ENCODE data around the gene NEK7. TPM values are rescaled to one million over a fixed set of nuclear protein-coding genes. Genes with fewer than 3 reads are reported as not detected.

Gene NEK7
- total and polyA plus RNA-seq, 9 of the 15 experiments (the other 6 are each of a cell fraction or from before 2014, with no cell fraction given): 8.5 to 37.3 (median 27.7) TPM

GRCh38 chr1:198135366-198135765 is 21.4 kb upstream of the NEK7 start:
- Histone ChIP-seq H2AFZ (ENCODE audit: low read depth, low read length) (peak overlapping the region; percentile 61; the same call in 1 of the 2 replicates), H3K27me3 (ENCODE audit: control insufficient read depth in 2 of 2, insufficient read depth in 2 of 2, low read length in 2 of 2) (no peaks in the 10 kb centered on the region), H3K9me3 (replicated peaks; ENCODE audit: control insufficient read depth, insufficient read depth, low read depth, low read length) (no peaks in the 10 kb centered on the region), H3K4me2 (ENCODE audit: insufficient read depth, low read length) (no peak overlapping the region), H3K9ac (ENCODE audit: insufficient read depth in 1 of 2, low read depth in 2 of 2, low read length in 2 of 2) (no peak overlapping the region), H3K4me1 (replicated peaks in 1 of 2; ENCODE audit: control insufficient read depth in 2 of 2, insufficient read depth in 2 of 2, low read length in 2 of 2) (no peaks in the 10 kb centered on the region), H3K9me1 (ENCODE audit: control insufficient read depth, insufficient read depth, low read length) (no peaks in the 10 kb centered on the region), H3K4me3 (no peak overlapping the region), H3K36me3 (ENCODE audit: control insufficient read depth, insufficient read depth, low read length) (no peaks in the 10 kb centered on the region), H3K27ac (ENCODE audit: extremely low read depth, low read depth, low read length) (no peak overlapping the region), H3K79me2 (ENCODE audit: control insufficient read depth, insufficient read depth, low read length) (no peaks in the 10 kb centered on the region), H4K20me1 (replicated peaks; ENCODE audit: control insufficient read depth, insufficient read depth, low read length) (no peaks in the 10 kb centered on the region)
- BruUV-seq (replicated peaks): no TSS peak
- intact Hi-C loops (cut with micrococcal nuclease) (no loop called here), in situ Hi-C loops (cut with MboI) (no loop called here)
- CTCF ChIA-PET (ENCODE audit: low intra/inter-chr PET ratio): no interaction called here
- no peak for FAIRE-seq
- ATAC-seq: no peak
- WGBS (ENCODE audit: insufficient coverage, low coverage, missing lambda C conversion rate): 8% methylated on average over 1 of the region's 1 CpG
- TF ChIP-seq ZNF511 (CRISPR knock-in tag; IDR thresholded peaks at IDR 0.05) (no peak), CAMTA2 (CRISPR knock-in tag; conservative IDR thresholded peaks at IDR 0.05) (no peak), TAF9B (IDR thresholded peaks at IDR 0.05; ENCODE audit: partially characterized antibody) (no peak), ZNF407 (IDR thresholded peaks at IDR 0.05; ENCODE audit: low read depth) (no peak), ZNF184 (CRISPR knock-in tag; IDR thresholded peaks at IDR 0.05) (no peak), ILK (tag; IDR thresholded peaks at IDR 0.05; ENCODE audit: borderline replicate concordance, low read depth) (no peak), NR1H2 (CRISPR knock-in tag; IDR thresholded peaks at IDR 0.05) (no peak), MBD2 (IDR thresholded peaks at IDR 0.05; ENCODE audit: borderline replicate concordance, low read depth) (no peak), SIN3B (IDR thresholded peaks at IDR 0.05; ENCODE audit: low read depth) (no peak), PTTG1 (tag; IDR thresholded peaks at IDR 0.05; ENCODE audit: low read depth) (no peak), HDAC8 (tag; IDR thresholded peaks at IDR 0.05) (no peak), HNRNPUL1 (IDR thresholded peaks at IDR 0.05; ENCODE audit: low read length) (no peak), TSC22D4 (tag; IDR thresholded peaks at IDR 0.05) (no peak), ZNF175 (CRISPR knock-in tag; IDR thresholded peaks at IDR 0.05; ENCODE audit: low read depth) (no peak)
- POLR2A ChIA-PET: no interaction called here
- no peak for DNase-seq (ENCODE audit: extremely low read depth in 1 of 4, low spot score in 3 of 4)
